ENCODE data around the gene BOC.

Gene BOC

DNA sequence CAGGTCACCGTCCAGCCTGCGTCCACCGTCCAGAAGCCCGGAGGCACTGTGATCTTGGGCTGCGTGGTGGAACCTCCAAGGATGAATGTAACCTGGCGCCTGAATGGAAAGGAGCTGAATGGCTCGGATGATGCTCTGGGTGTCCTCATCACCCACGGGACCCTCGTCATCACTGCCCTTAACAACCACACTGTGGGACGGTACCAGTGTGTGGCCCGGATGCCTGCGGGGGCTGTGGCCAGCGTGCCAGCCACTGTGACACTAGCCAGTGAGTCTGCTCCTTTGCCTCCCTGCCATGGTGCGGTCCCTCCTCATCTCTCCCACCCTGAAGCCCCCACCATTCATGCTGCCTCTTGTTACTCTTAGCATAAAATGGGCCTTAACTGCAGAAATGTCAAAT is 39.2 kb downstream of the BOC start:
- DNase-seq, result no peak

DNA sequence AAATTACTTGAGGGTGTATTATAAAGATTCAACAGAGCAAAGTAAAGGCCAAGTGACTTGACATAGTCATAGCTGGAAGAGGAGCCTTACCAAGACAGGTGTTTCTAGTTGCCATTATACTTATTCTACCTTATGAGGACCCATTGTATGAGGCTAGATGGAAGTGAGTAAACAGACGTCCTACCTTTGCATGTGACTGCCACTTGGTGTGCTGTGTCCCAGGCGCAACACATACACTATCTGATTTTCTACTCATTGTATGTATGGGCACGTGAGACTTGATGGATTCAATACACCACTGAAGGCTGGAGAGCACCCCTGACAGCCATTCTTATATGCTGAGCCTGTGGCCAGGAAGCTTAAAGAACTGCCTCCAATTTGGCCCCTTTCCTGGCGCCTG is 40.5 kb downstream of the BOC start:
- no peak for DNase-seq

DNA sequence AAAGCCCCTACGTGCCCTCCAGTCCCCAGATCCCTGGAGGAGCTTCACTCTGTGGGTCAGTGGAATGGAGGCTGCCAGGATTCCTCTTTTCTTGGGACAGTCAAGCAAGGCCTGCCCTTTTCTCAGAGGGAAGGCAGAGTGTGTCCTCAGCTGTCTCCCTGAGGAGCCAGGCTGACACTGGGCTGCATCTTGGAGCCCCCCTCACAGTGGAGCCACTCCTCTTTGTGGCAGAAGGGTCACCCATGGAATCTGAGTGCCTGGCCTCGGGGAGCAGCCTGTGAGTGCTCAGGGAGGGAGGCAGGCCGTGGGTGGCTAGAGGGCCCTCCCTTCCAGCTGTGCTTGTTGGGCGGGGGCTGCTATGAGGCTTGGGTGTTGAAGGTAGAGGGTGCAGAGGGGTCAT is 41.2 kb downstream of the BOC start:
- no peak for DNase-seq

DNA sequence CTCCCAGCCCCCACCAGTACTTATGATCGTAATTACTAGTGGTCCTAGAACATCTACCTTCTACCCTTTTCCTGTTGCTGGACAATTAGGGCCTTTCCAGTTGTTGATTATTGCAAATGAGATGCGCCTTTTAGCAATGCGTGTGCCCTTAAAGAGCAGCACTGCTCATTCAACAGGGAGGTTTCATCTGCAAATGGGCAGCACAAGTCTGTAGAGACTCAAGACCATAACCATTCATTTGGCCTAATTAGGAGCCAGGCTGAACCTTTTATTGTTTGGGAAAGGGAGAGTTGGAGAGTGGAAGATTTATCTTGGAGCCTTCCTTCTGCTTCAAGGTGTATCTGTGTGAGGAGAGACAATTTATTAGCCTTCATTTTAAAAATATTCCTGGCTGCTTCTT is 42.3 kb downstream of the BOC start:
- DNase-seq, result no peak

DNA sequence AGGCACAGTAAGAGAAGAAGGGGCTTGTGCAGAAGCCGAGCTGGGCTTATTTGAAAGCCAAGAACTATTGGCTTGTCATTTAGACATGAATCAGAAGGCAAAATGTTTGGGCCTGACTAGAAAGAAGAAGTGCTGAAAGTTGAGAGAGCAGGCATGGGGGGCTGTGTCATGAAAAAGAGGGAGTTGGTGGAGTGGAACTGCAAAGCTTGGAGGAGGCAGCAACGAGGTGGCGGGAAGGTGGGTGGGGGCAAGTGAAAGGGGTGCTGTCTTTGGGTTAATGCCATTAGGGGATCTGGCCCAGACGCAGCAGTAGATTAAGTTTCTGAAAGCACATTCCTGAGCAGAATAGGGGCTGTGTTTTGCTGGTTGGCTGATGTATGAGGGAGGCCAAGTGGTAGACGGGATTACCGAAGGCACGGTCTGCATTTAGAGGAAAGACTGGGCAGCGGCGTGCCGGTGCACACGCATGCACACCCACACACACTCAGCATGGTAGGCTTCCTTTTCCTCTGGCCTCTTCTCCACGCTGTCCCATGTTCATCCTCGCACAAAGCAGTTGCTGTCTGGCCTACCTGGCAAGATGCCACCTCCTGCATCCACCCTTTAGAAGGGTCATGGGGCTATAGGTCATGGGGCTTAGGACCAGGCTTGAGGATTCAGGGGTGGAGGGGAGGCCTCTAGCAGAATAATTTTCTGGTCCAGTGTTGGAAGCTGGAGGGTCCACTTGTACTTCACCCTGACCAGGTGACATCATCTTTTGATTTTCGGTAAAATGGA is 43.0 kb downstream of the BOC start:
- no peak for DNase-seq

DNA sequence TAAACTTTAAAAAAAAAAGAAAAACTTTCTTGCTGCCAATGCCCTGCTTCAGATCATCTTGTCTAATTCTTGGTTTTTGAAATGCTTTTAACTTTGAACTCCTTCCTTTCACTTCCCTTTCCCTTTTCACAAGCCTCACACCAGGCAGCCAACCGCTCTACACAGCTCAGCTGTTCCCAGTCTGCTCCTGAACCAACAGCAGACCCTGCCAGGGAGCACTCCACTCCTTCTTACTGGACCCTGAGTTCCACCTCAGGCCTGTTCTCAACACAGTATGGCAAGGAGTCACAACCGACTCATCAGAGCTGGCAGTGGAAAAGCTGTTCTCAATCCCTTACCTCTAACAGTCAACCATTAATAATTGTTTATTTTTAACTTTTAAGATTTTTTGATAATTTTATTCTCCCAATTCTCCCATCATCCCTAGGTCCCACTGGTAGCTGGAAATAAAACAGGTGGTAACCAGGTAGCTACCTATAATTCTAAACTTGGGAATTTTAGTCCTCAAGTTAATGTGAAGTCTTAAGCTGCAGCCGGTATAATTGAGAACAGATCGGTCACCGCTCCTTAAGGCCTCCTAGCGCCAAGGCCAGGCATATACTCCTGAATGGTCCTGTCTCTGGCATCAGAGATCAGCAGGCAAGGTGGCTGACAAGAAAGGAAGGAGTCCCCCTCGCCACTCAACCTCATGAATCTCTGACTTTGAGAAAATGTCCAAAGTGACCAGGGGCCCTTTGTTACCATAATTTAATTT is 43.9 kb downstream of the BOC start:
- no peak for DNase-seq

DNA sequence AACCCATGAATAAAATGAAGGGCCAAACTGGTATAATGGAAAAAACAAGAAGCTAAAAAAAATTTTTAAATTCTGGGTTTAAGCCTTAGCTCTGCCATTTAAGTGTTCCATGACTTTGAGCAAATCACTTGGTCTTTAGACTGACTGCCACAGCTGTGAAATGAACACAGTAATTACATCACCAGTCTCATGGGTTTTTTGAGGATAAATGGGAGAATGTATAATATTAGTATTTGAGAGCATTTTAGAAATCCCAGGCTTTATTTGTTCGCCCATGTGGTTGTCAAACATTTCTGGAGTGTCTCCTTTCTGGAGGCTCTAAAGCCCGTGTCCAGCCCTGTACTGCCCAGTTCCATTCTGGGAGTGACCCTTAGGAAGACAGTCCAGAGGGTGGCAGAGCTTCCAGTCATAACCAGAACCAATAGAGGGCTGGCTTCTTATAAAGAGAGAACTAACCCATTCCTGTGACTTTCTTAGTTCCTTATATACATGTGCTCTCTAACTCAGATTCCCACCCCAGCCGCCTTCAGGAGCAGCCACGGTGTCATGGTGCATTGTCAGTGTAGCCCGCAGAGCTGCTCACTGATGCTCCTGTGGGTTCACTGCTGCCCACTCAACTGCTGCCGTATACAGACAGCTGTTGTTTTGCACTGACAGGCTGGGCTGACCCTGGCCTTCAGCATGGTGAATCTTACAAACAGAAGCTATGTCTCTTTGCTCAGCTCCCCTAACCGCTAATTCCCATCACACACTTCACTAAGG is 44.7 kb downstream of the BOC start:
- no peak for DNase-seq

DNA sequence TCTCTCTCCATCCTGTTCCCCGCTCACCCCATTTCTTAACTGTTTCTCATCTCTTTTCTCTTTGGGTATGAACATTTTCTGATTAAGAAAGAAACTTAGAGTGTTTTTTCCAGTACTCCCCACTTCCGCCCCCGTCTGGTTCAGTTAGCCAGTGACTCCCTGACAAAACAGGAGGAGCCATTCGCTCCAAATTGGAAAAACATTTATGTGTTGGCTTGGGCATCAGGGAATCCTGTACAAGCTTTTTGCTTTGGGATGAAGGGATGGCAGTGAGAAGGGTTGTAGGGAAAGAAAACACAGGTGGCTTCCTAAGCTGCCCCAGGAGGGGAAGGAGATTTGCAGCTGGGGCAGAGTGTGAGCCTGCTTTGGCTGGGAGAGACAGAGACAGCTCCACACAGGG is 47.0 kb downstream of the BOC start:
- DNase-seq, result no peak

DNA sequence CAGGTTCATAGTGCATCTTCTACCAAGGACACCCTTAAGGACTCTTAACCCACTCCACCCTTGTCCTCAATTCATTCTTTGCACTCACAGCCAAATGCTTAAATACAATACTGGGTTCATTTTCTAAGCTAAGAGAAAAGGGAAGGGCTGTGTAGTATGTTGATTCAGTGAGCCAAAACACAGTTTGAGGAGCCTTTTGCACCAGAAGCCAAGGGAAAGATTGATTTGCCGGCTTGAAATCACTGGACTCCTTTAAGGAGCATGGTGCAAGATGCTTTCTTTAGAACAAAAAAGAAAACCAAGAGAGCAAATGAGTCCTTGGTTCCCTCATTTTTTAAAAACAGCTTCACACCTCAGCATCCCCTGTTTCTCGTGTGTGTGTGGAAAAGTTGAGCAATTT is 47.8 kb downstream of the BOC start:
- DNase-seq, result no peak

DNA sequence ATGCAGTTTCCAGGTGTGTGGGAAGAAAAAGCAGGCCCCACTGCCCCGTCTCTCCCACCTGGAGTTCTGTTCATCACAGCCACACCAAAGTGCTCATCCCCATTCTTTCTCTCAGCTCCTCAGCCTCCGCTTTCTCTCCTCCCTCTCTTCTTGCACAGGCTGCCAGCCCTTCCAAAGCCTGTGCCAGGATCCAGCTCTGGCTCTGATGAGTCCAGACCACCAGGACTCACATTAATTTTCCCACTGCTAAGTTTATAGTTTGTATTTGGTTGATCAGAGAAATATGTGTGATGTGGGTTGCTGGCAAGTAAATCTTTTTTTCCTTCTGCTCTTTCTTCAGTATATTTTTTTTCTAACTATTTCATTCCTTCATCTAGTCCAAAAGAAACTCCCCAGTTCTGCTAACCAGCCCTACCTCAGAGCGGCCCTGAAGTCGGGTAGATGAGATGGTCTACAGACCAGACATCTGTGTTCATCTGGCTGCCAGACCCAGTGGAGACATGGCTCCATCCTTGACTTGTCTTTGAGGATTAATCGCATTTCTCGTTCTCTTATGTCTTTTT is 49.8 kb downstream of the BOC start:
- DNase-seq, result no peak

DNA sequence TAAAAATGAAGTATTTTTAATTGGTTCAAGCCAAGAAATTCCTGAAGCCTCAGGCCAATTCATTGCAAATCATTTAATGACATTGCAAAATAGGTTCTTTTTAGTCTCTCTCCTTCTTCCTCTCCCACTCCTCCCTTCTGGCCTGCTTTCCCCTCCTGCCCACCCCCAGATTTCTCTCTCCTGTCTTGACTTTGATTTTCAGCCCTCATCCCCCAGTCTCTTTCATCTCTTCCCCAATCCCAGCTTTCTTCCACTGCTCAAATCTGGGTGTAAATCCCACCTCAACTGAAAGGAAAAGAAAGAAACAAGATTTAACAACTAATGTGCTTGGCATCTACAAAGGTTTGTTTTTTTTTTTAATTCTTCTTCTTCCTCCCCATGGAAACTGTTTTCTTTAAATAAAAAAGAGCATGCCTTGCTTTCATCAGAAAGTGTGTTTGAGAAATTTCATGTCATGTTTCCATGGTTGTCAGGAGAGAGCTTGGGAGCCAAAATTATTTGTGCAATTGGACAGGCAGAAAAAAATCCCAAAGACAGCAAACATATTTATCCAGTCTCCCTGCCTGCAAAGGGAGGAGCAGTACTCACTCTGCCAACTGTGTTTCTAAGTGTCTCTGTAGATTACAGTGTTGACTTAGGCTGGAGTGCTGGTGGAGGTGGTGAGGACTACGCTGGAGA is 50.4 kb downstream of the BOC start:
- DNase-seq, result no peak

DNA sequence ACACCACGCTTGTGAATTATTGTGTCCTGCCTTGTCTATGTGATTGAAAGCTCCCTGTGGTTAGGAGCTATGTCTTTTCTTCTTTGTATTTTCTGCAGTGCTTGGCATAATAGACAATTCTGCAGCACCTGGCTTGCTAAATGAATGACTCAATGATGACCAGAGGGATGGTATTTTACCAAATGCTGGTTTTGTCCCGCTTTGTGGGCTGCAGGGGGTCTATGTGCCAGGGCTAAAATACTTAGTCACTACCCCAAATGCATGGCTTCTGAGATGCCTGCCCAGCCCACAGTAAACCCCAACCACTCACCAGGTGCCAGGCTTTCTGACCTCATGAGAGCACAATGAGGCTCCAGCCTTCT is 50.9 kb downstream of the BOC start:
- DNase-seq, result peak; percentile 24

DNA sequence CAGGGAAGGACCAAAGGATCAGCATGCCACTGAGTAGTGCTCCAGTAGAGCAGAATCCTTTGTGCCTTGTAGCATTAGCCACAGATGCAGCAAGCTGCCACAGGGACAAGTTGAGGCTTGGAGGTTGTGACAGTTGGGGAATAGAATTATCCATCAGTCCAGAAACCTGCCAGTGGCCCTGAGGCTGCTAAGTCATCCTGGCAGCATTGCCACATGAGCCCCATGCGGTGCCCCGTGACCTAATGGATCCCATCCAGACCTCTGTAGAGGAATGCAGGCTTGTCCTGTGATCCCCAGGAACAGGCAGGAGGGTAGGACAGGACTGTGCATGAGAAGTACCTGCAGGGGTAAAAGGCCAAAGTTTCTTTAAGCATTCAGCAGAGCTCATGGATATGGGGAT is 51.7 kb downstream of the BOC start:
- DNase-seq, result peak; percentile 94

DNA sequence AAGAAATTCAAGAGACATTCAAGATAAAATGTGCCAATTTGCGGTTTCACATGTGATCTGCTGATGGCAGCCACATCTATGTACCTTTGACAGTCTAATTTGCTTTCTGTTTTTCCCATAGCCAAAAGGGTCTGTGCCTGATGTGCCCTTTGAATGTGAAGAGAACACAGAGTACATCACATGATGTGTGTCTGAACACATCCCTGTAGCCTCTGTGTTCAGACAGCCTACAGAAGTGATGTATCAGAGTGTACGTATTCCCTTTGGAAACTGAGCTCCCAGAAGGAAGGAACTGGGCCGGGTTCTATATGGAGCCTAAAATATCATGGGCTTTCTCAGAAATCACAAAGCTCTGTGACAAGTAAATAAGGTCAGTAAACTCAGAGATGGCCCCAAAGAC is 52.4 kb downstream of the BOC start:
- peak; percentile 29 for DNase-seq

DNA sequence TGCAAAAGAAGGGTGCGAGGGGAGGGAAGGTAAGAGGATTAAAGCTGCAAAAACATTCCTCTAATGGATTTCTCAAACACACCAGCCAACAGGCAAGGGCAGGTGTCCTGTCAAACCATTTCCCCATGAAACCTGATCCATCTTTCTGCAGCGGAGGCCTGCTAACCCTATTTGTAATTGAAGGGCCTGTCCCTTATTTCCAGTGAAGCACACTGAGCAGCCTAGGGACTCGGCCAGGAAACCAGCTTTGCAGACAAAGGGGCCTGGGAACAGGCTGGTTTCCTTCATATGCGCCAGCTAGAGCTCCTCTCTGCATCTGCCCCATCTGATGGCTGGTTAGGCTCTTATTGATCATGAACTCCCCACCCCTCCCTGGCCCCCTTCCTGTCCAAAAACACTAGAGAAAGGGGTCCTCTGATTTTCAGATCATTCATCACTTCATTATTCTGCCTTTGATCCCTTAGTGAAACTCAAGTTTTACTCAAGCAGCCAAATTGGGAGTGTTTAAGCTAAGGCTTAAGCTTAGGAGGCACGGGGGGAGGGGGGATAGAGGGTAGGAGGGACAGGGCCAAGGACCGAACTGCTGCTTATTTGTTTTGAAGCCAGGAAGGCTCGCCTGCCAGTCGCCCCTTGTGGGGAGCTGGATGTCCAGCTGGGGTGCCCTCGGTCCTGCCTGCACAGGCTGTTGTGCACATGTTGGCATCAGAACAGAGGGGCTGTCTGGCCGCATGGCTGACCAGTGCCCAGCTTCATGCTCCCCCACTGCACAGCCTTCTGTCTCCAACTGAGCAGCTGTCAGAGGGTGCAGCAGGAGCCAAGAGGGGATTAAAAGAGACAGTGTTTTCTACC is 53.1 kb downstream of the BOC start:
- DNase-seq, result peak; percentile 82

DNA sequence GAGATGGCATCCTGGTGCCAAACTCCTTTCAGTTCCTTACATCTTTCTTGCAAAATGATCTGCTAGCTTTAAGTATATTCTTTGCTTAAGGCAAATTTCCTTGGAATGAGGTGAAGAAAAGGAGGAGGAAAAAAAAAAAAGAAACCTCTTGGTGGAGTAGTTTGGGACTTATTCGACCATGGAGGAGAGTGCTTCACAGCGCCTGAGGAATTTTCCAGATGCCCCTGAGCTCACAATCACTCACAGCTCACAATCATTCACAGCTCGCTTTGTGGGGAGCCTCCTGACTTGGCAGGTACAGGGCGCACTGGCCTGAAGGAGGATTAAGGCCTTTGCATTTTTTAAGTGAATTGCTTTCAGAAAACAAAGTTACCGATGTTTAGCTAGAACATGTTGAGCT is 53.9 kb downstream of the BOC start:
- no peak for DNase-seq

DNA sequence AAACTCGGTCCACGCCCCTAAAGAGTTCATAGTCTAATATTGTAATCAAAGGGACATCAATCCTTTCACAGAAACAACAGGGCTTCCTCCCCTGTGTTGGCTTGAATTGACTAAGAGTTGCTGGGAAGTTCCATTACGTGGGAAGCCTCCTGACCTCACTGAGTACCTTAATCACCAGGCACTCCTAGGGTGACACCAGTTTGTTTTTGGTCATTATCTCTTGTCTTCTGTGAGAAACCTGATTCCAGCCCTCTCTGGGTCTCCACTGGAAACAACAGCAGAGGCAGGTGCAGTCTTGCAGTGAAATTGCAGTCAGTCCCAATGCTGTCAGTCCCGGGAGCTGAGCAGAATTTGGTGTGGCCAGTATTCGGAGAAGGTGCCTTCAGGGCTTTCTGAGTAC is 55.4 kb downstream of the BOC start:
- DNase-seq, result no peak

DNA sequence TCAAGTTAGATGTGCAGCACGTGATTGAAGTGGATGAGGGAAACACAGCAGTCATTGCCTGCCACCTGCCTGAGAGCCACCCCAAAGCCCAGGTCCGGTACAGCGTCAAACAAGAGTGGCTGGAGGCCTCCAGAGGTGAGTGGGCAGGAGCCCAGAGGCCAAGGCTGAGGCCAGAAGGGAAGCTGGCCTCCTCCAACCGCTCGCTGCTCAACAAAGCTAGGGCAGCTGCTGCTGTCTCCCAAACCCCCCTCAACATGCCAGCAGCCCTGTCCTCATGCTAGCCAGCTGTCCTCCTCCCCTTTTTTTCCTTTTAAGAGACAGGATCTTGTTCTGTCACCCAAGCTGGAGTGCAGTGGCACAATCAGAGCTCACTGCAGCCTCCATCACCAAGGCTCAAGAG is 57.0 kb downstream of the BOC start:
- DNase-seq, result peak; percentile 44

DNA sequence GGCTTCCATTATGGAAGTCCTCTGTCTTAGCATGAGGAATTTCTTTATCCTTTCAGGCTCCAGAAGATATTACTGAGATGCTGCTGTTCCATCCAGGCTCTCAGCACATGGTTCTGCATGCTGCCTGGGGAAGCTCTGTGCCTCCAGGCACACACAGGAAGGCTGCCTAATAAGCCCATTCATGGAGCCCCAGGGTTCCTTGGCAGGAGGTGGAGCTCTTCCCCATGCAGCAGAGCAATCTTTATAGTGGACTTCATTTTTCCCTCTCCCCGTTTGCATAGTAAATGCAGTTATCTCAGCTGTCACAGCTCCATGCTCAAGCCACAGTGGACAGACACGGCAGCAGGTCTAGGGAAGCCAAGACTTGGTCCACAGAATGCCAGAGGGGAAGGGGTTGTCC is 57.6 kb downstream of the BOC start:
- no peak for DNase-seq

DNA sequence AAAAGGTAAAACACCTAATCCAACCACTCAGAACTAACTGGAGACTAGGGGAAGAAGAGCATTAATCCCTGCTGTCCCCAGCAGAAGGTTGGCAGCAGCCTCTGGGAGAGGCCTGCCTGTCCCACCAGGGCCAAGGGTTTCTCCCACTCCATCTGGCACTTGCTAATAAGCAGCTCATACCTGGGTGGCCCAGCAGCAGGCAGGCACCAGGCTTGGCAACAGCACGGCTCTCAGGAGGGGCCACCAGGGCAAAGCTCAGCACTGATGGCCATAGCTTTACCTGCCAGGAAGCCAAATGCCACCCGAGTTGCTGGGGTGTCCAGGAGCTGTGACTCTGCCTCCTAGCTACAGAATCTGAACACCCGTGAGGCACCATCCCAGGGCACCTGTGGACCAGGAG is 58.3 kb downstream of the BOC start:
- peak; percentile 89 for DNase-seq

DNA sequence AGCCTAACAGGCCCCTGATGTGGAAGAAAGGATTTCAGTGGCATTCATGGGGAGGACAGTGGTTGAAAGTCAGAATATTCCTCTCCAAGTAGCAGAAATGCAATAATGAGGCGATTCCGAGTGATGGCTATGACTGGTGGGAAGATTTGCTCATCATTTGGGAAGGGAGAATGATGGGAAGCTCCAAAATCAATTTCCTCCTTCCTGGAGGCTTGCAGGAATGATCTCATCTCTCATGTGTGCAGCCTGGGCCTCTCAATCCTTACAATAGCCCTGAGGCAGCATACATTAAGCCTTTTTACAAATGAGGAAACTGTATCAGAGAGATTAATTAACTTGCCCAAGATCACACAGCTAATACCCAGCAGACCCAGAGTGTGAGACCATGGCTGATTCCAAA is 58.7 kb downstream of the BOC start:
- DNase-seq, result no peak

DNA sequence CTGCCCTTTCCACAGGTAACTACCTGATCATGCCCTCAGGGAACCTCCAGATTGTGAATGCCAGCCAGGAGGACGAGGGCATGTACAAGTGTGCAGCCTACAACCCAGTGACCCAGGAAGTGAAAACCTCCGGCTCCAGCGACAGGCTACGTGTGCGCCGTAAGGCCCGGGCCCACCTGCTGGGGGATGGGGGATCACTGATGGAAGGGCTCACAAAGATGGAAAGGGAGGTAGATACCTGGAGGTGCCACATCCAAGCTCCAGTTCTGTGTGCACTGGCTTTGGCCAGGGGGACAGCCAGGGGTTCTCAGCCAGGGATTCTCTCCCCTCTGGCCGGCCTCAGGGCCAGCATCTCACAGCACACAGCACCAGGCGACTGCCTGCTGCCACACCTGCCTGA is 59.4 kb downstream of the BOC start:
- no peak for DNase-seq

All from NCI-H1694 (cell line).